DMS 273 (cell line): ENCODE results near the gene ACTN1.

ENCODE experiments used
- DNase-seq: peaks from one replicate; lab custom pipeline; 2025; ENCODE audit not compliant: unreplicated experiment; lab: John Stamatoyannopoulos, UW

Gene ACTN1

GRCh38 chr14:68919129-68919927 lies 59.8 kb downstream of the ACTN1 start:
- DNase-seq, result no peak

- DNase-seq, result no peak
These were observed 60.5 kb downstream of the ACTN1 start for GRCh38 chr14:68918612-68919011.

- DNase-seq, result no peak
These were observed 62.7 kb downstream of the ACTN1 start for GRCh38 chr14:68916358-68916941.

- no peak for DNase-seq
These were observed 65.6 kb downstream of the ACTN1 start for GRCh38 chr14:68913516-68913915.

- peak; percentile 94 for DNase-seq
These were observed 67.4 kb downstream of the ACTN1 start for GRCh38 chr14:68911594-68912227.

- no peak for DNase-seq
These were observed 68.6 kb downstream of the ACTN1 start for GRCh38 chr14:68910540-68910939.

GRCh38 chr14:68908803-68909202 lies 70.3 kb downstream of the ACTN1 start:
- DNase-seq, result no peak

GRCh38 chr14:68908201-68908600 lies 70.9 kb downstream of the ACTN1 start:
- DNase-seq, result no peak

GRCh38 chr14:68906439-68906838 lies 72.7 kb downstream of the ACTN1 start:
- no peak for DNase-seq

GRCh38 chr14:68905107-68905895 lies 73.8 kb downstream of the ACTN1 start:
- no peak for DNase-seq

GRCh38 chr14:68902357-68902756 lies 76.7 kb downstream of the ACTN1 start:
- DNase-seq, result no peak

GRCh38 chr14:68899033-68899603 lies 80.0 kb downstream of the ACTN1 start:
- no peak for DNase-seq

- no peak for DNase-seq
These were observed 80.7 kb downstream of the ACTN1 start for GRCh38 chr14:68898248-68899032.

GRCh38 chr14:68897559-68898155 lies 81.4 kb downstream of the ACTN1 start:
- DNase-seq, result no peak

- DNase-seq, result no peak
These were observed 83.0 kb downstream of the ACTN1 start for GRCh38 chr14:68896132-68896531.

- no peak for DNase-seq
These were observed 84.0 kb downstream of the ACTN1 start for GRCh38 chr14:68894802-68895703.

GRCh38 chr14:68894123-68894522 lies 85.0 kb downstream of the ACTN1 start:
- DNase-seq, result no peak

- no peak for DNase-seq
These were observed 85.5 kb downstream of the ACTN1 start for GRCh38 chr14:68893566-68893965.

GRCh38 chr14:68892961-68893360 lies 86.1 kb downstream of the ACTN1 start:
- no peak for DNase-seq
